Measurements from ENCODE around the gene ATP4B.

Gene ATP4B

GRCh38 chr13:113656003-113656588 is 1.9 kb downstream of the ATP4B start:
- no peak for TF ChIP-seq CTCF (IDR thresholded peaks at IDR 0.05; ENCODE audit: insufficient read depth, low read depth, low read length, missing control alignments)
- DNase-seq (ENCODE audit: low read depth): no peak
- no peak overlapping the region for H3K4me3 ChIP-seq (ENCODE audit: low read depth, low read length)

GRCh38 chr13:113655346-113656002 is 2.5 kb downstream of the ATP4B start:
- H3K4me3 ChIP-seq (ENCODE audit: low read depth, low read length): no peak overlapping the region
- DNase-seq (ENCODE audit: low read depth): no peak
- TF ChIP-seq CTCF (IDR thresholded peaks at IDR 0.05; ENCODE audit: insufficient read depth, low read depth, low read length, missing control alignments): no peak

GRCh38 chr13:113654591-113655345 is 3.2 kb downstream of the ATP4B start:
- no peak for TF ChIP-seq CTCF (IDR thresholded peaks at IDR 0.05; ENCODE audit: insufficient read depth, low read depth, low read length, missing control alignments)
- no peak overlapping the region for H3K4me3 ChIP-seq (ENCODE audit: low read depth, low read length)
- DNase-seq (ENCODE audit: low read depth): no peak

- no peak for DNase-seq (ENCODE audit: low read depth)
- TF ChIP-seq CTCF (IDR thresholded peaks at IDR 0.05; ENCODE audit: insufficient read depth, low read depth, low read length, missing control alignments): no peak
- H3K4me3 ChIP-seq (ENCODE audit: low read depth, low read length): no peak overlapping the region
Measured at GRCh38 chr13:113654175-113654560, 3.8 kb downstream of the ATP4B start.

GRCh38 chr13:113653264-113654174 is 4.5 kb downstream of the ATP4B start:
- H3K4me3 ChIP-seq (ENCODE audit: low read depth, low read length): no peak overlapping the region
- no peak for TF ChIP-seq CTCF (IDR thresholded peaks at IDR 0.05; ENCODE audit: insufficient read depth, low read depth, low read length, missing control alignments)
- DNase-seq (ENCODE audit: low read depth): no peak

- TF ChIP-seq CTCF (IDR thresholded peaks at IDR 0.05; ENCODE audit: insufficient read depth, low read depth, low read length, missing control alignments): no peak
- H3K4me3 ChIP-seq (ENCODE audit: low read depth, low read length): no peak overlapping the region
- DNase-seq (ENCODE audit: low read depth): no peak
Measured at GRCh38 chr13:113652404-113653263, 5.4 kb downstream of the ATP4B start.

All from GM12865 (cell line).